Measurements from ENCODE around the gene GNB1L.

GNB1L gene

GRCh38 chr22:19772673-19773469, 81.8 kb downstream of the GNB1L start:
- no peak for DNase-seq

- DNase-seq: no peak
Measured at GRCh38 chr22:19772422-19772672, 82.3 kb downstream of the GNB1L start.

- no peak for DNase-seq
Measured at GRCh38 chr22:19770349-19771220, 84.1 kb downstream of the GNB1L start.

GRCh38 chr22:19769393-19769715, 85.3 kb downstream of the GNB1L start:
- no peak for DNase-seq

GRCh38 chr22:19767427-19768341, 87.0 kb downstream of the GNB1L start:
- DNase-seq: no peak

GRCh38 chr22:19766511-19767426, 87.9 kb downstream of the GNB1L start:
- DNase-seq: no peak

GRCh38 chr22:19766240-19766510, 88.5 kb downstream of the GNB1L start:
- DNase-seq: no peak

- no peak for DNase-seq
Measured at GRCh38 chr22:19765477-19766239, 89.0 kb downstream of the GNB1L start.

GRCh38 chr22:19764636-19765476, 89.8 kb downstream of the GNB1L start:
- DNase-seq: no peak

- no peak for DNase-seq
Measured at GRCh38 chr22:19764299-19764593, 90.4 kb downstream of the GNB1L start.

GRCh38 chr22:19763458-19764298, 91.0 kb downstream of the GNB1L start:
- no peak for DNase-seq

- DNase-seq: no peak
Measured at GRCh38 chr22:19762568-19763457, 91.9 kb downstream of the GNB1L start.

GRCh38 chr22:19761725-19762567, 92.7 kb downstream of the GNB1L start:
- DNase-seq: no peak

GRCh38 chr22:19760951-19761724, 93.5 kb downstream of the GNB1L start:
- no peak for DNase-seq

- DNase-seq: no peak
Measured at GRCh38 chr22:19760058-19760950, 94.4 kb downstream of the GNB1L start, which contains the start of gene TBX1. TBX1 (plus strand) TSS chr22:19760778; CDS start chr22:19760844, 66 bp downstream.

Data from kidney glomerular epithelial cell (primary cell).